DOHH2 (cell line): ENCODE results near the gene PPFIA1.

Experiments
- H3F3A ChIP-seq: fragments of 200-600 bp; sonication (generic), shearing (Covaris generic); 2 replicates; pipeline ENCODE4 v1.6.0; 2016; ENCODE audit warnings: antibody characterized with exemption, mild to moderate bottlenecking; ENCODE audit not compliant: control insufficient read depth, insufficient read depth
- H3K27ac ChIP-seq: fragments of 200-600 bp; sonication (generic); 2 replicates; pipeline ENCODE4 v1.5.1; 2014; ENCODE audit warnings: low read depth, mild to moderate bottlenecking, low read length, moderate library complexity
- H3K27me3 ChIP-seq: fragments of 200-600 bp; sonication (generic); 2 replicates; pipeline ENCODE4 v1.6.1; 2014; ENCODE audit warnings: mild to moderate bottlenecking, low read length, mixed read lengths; ENCODE audit not compliant: control insufficient read depth
- H3K36me3 ChIP-seq: fragments of 200-600 bp; sonication (generic); 2 replicates; pipeline ENCODE4 v1.6.1; 2014; ENCODE audit warnings: mild to moderate bottlenecking, low read length, moderate library complexity, mixed read lengths; ENCODE audit not compliant: control insufficient read depth
- H3K4me1 ChIP-seq: fragments of 200-600 bp; sonication (generic); 2 replicates; pipeline ENCODE4 v1.6.1; 2014; ENCODE audit warnings: mild to moderate bottlenecking, low read length, mixed read lengths; ENCODE audit not compliant: control insufficient read depth
- H3K4me2 ChIP-seq: fragments of 200-600 bp; sonication (generic); 2 replicates; pipeline ENCODE4 v1.6.0; 2014; ENCODE audit warnings: mild to moderate bottlenecking, low read length, moderate library complexity
- H3K4me3 ChIP-seq: fragments of 200-600 bp; sonication (generic); 2 replicates; pipeline ENCODE4 v1.5.1; 2014; ENCODE audit warnings: mild to moderate bottlenecking, low read length, mixed read lengths
- H3K79me2 ChIP-seq: fragments of 200-600 bp; sonication (generic); 2 replicates; pipeline ENCODE4 v1.6.1; 2014; ENCODE audit warnings: mild to moderate bottlenecking, low read length, mixed read lengths; ENCODE audit not compliant: control insufficient read depth
- H3K9me2 ChIP-seq: fragments of 200-600 bp; sonication (generic); replicated peaks from 2 replicates; pipeline ENCODE4 v1.6.1; 2014; ENCODE audit warnings: mild to moderate bottlenecking, low read length, mixed read lengths; ENCODE audit not compliant: control insufficient read depth
- H3K9me3 ChIP-seq: fragments of 200-600 bp; sonication (generic); 2 replicates; pipeline ENCODE4 v1.6.1; 2014; ENCODE audit warnings: antibody characterized with exemption, low read length, mixed read lengths; ENCODE audit not compliant: control insufficient read depth, insufficient read depth
- H4K20me1 ChIP-seq: fragments of 200-600 bp; sonication (generic); 2 replicates; pipeline ENCODE4 v1.6.0; 2014; ENCODE audit warnings: low read depth, mild to moderate bottlenecking, antibody characterized with exemption, low read length, moderate library complexity; ENCODE audit not compliant: control insufficient read depth, insufficient read depth
- EZH2phosphoT487 ChIP-seq: fragments of 200-600 bp; sonication (generic); IDR thresholded peaks from 2 replicates; pipeline ENCODE4 v1.6.1; 2017; ENCODE audit warnings: borderline replicate concordance, mild to moderate bottlenecking, antibody characterized with exemption, low read length, moderate library complexity, mixed read lengths
- TF ChIP-seq, protein P1 (sequence below): fragments of 200-600 bp; sonication (generic); IDR thresholded peaks from one replicate; pipeline ENCODE4 v1.5.1; 2014; ENCODE audit warnings: antibody characterized with exemption, mild to moderate bottlenecking, low read depth, low read length; ENCODE audit not compliant: poor library complexity, severe bottlenecking

Gene PPFIA1

DNA sequence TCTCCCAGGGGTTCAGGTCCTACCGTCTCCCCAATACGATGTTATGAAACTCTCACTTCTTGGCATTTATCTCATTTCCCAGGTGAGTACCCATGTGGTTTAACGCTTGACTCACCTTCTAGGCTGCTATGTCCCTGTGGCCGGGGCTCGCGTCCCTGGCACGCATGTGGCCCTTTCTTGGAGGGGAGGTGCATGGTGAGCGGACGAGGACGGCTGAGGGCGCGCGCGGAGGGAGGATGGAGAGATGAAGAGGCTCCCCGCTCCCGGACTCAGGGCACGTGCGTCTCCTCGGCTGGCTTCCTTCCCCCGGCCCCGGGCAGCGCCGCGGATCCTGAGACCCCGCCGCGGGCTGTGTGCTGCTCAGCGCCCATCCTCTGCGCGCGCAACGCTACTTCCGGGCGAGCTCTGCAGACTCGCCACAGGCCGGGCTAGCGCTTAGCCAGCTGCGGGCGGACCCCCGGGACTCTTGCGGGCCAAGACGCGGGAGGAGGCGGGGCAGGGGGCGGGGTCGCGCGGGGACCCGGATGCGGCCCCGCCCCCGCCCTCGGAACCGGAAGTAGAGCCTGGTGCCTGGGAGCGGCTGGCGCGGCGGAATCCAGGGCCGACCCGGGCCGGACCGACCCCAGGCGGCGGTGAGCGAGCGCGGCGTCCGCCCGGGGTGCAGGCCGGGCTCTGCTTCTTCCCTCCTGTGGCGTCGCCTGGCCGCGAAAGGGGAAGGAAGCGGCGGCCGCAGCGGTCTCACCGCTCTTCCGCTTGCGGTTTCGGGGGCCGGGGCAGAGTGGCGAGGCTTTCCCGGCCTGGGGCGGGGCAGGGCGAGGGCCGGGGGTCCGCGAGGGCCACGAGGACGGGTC is 127.7 kb downstream of the PPFIA1 start, which contains the start of gene CTTN:
CTTN (plus strand) TSS at position 547 of the 851 bp plus-strand sequence. CDS start 8,769 bp downstream, outside the sequence.
- Histone ChIP-seq H4K20me1 (peaks cover 18% of the 10 kb centered on the region; the same call in 1 of the 2 replicates), H3F3A (no peaks in the 10 kb centered on the region; the same call in 1 of the 2 replicates), H3K27me3 (peaks cover 84% of the 10 kb centered on the region), H3K9me3 (no peaks in the 10 kb centered on the region), H3K27ac (no peak within 1 kb of the TSS), H3K4me2 (peak within 1 kb of the TSS; percentile 73), H3K4me1 (peaks cover 36% of the 10 kb centered on the region), H3K79me2 (no peaks in the 10 kb centered on the region), H3K36me3 (no peaks in the 10 kb centered on the region), H3K4me3 (peak within 1 kb of the TSS; percentile 70), H3K9me2 (no peaks in the 10 kb centered on the region)
- peak; percentile 92; the same call in 1 of the 2 replicates for TF ChIP-seq EZH2phosphoT487
- TF ChIP-seq, protein P1, sequence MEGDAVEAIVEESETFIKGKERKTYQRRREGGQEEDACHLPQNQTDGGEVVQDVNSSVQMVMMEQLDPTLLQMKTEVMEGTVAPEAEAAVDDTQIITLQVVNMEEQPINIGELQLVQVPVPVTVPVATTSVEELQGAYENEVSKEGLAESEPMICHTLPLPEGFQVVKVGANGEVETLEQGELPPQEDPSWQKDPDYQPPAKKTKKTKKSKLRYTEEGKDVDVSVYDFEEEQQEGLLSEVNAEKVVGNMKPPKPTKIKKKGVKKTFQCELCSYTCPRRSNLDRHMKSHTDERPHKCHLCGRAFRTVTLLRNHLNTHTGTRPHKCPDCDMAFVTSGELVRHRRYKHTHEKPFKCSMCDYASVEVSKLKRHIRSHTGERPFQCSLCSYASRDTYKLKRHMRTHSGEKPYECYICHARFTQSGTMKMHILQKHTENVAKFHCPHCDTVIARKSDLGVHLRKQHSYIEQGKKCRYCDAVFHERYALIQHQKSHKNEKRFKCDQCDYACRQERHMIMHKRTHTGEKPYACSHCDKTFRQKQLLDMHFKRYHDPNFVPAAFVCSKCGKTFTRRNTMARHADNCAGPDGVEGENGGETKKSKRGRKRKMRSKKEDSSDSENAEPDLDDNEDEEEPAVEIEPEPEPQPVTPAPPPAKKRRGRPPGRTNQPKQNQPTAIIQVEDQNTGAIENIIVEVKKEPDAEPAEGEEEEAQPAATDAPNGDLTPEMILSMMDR, result no peak

- H3K9me2 ChIP-seq, result no peaks in the 10 kb centered on the region
Measured at GRCh38 chr11:70398834-70399680, 128.6 kb downstream of the PPFIA1 start.

GRCh38 chr11:70399681-70400112 is 129.2 kb downstream of the PPFIA1 start:
- H3K9me3 ChIP-seq, result no peaks in the 10 kb centered on the region
- TF ChIP-seq EZH2phosphoT487, result no peak
- no peaks in the 10 kb centered on the region; the same call in 1 of the 2 replicates for H3F3A ChIP-seq
- H3K9me2 ChIP-seq, result no peaks in the 10 kb centered on the region
- peaks cover 86% of the 10 kb centered on the region for H3K27me3 ChIP-seq
- H3K27ac ChIP-seq, result no peak overlapping the region
- H3K79me2 ChIP-seq, result no peaks in the 10 kb centered on the region
- H3K4me1 ChIP-seq, result peaks cover 36% of the 10 kb centered on the region
- peak overlapping the region; percentile 73 for H3K4me2 ChIP-seq
- H4K20me1 ChIP-seq, result peaks cover 17% of the 10 kb centered on the region; the same call in 1 of the 2 replicates
- H3K4me3 ChIP-seq, result no peak overlapping the region
- no peaks in the 10 kb centered on the region for H3K36me3 ChIP-seq

More at GRCh38 chr11:70398834-70399680, 128.6 kb downstream of the PPFIA1 start:
- no peaks in the 10 kb centered on the region; the same call in 1 of the 2 replicates for H3F3A ChIP-seq
- no peak overlapping the region for H3K27ac ChIP-seq
- peak overlapping the region; percentile 73 for H3K4me2 ChIP-seq
- peaks cover 20% of the 10 kb centered on the region; the same call in 1 of the 2 replicates for H4K20me1 ChIP-seq
- H3K27me3 ChIP-seq, result peaks cover 84% of the 10 kb centered on the region
- H3K4me1 ChIP-seq, result peaks cover 36% of the 10 kb centered on the region
- H3K79me2 ChIP-seq, result no peaks in the 10 kb centered on the region
- no peaks in the 10 kb centered on the region for H3K9me3 ChIP-seq
- no peak for TF ChIP-seq EZH2phosphoT487
- TF ChIP-seq, protein P1, result no peak
- no peaks in the 10 kb centered on the region for H3K36me3 ChIP-seq
- peak overlapping the region; percentile 70 for H3K4me3 ChIP-seq
